Dermis microvascular lymphatic vessel endothelial cell (primary cell): ENCODE results near the gene C1orf56. TPM values are rescaled to one million over a fixed set of nuclear protein-coding genes. Genes with fewer than 3 reads are reported as not detected.
"Not testable (repeated sequence)": the region's sequence is repeated elsewhere in the genome, so short reads cannot be mapped to it uniquely, and the experiment has no call there.

Experiments used
- DNase-seq, 2 donors: peaks; one replicate each; pipeline versions ENCODE4 v3.0.0 to v3.0.0-alpha.2; 2010; ENCODE audit warnings: low read depth in 2 of 2
- total RNA-seq: library from RNA; depleted of rRNA; stranded (reverse); fragments of >200 nt; gene quantifications from 2 replicates; pipeline ENCODE4 v1.2.1, GENCODE V29; 2014

C1orf56 gene
- total RNA-seq, 1 donor from 2014 or later = 1.0 TPM

DNA sequence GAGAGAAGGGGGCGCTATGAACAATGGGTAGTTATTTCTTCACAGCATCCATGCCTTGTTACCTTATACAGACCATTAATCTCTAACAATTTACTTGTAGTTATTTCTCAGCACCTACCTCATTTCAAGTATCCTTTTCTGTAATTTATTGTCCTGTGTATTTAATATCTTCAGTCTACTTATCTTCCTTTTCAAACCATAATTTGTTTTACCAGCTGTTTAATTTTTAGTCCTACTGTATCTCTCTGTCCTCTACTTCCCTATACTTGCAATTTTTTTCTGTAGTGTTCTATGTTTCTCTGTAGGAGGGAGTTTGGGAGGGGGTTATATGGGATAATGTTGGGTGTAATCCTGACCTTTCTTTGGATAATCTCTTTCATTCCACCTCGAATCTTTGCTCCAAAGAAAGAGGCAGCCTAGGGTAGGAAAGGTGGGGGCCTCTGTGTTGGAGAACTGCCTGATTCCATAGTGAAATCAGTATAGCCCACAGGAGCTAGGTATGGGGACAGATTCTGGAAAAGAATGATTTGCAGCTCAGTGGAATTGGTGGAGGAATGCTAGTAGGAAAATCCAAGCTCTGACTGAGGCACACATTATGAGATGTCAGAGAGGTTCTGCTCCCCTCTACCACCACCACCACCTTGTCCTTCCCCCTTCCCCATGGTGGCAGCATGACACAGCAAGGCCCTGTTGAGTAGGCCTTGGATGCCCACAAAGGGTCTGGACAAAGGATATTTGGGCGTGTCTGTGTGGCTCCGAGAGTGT is 13.3 kb downstream of the C1orf56 start:
- DNase-seq = no peak

- DNase-seq = no peak
These were observed 14.2 kb downstream of the C1orf56 start for GRCh38 chr1:151061704-151062103.

GRCh38 chr1:151062741-151063371 is 15.3 kb downstream of the C1orf56 start:
- DNase-seq = no peak

GRCh38 chr1:151065089-151065645 is 17.6 kb downstream of the C1orf56 start:
- DNase-seq = no peak

GRCh38 chr1:151067185-151067584 is 19.6 kb downstream of the C1orf56 start:
- DNase-seq = no peak

- no peak for DNase-seq
These were observed 21.5 kb downstream of the C1orf56 start for GRCh38 chr1:151069103-151069486.

DNA sequence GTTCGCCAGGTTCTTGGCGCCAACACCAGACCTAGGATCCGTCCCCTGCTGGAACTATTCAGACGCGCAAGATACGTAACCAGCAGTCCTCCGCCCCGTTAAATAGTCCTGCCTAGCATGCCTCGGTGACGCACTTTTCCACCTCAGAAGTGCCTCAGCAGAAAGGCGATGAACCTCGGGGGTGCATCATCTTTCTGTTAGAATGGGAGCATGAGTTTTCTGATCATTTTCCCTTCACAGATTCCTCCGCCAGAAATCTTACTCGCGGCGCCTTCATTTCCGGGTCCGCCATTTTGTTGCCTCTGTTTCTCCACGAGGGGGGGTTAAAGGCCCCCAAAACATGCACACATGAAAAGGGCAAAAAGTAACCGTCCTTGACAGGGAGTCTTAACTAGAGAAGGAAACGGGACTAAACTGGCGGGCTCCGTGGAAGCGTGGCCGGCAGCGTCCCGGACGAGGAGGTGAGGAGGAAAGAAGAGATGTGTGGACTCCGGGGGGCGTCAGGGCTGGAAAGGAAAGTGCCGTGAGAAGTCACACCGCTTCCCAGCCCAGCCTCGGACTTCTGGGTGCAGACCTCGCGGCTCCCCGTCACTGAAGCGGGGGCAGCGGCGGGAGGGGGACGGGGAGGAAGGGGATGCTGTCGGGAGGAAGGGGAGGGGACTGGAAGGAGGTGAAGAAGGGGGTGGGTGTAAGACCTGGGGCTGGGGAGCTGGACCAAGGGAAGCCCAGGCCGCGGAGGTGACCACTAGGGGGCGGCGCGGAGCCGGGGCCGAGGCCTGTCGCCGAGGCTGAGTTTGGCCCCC is 23.1 kb downstream of the C1orf56 start, which contains the start of gene GABPB2:
TSS of gene GABPB2 (plus strand) at position 288 of the 803 bp plus-strand sequence. CDS start 17,429 bp downstream, outside the sequence.
- peak; percentile 78 to 95 for DNase-seq

- DNase-seq = no peak
These were observed 24.7 kb downstream of the C1orf56 start for GRCh38 chr1:151072224-151072623.

- no peak for DNase-seq
These were observed 38.5 kb downstream of the C1orf56 start for GRCh38 chr1:151085953-151086559.

GRCh38 chr1:151097426-151097825 is 49.9 kb downstream of the C1orf56 start:
- DNase-seq = not testable (repeated sequence)

GRCh38 chr1:151098126-151098525 is 50.6 kb downstream of the C1orf56 start:
- DNase-seq = no peak

Other genes with a start within 250 kb of the C1orf56 start
- 0.51 and 0.63 TPM in 2 replicates for gene CTSK, start 239.5 kb upstream of the C1orf56 start, total RNA-seq
- gene ARNT, start 171.2 kb upstream of the C1orf56 start, total RNA-seq = 16.0 and 19.6 TPM in 2 replicates
- gene CTXND2, start 160.6 kb upstream of the C1orf56 start, total RNA-seq = not detected in 2 replicates
- gene SETDB1, start 121.4 kb upstream of the C1orf56 start, total RNA-seq = 25.9 and 32.9 TPM in 2 replicates
- gene CERS2, start 72.9 kb upstream of the C1orf56 start, total RNA-seq = 64.7 and 92.7 TPM in 2 replicates
- gene ANXA9, start 65.5 kb upstream of the C1orf56 start, total RNA-seq = not detected in 2 replicates
- 9.0 and 9.5 TPM in 2 replicates for gene MINDY1, start 40.8 kb upstream of the C1orf56 start, total RNA-seq
- gene PRUNE1, start 39.3 kb upstream of the C1orf56 start, total RNA-seq = 4.0 and 8.0 TPM in 2 replicates
- under 0.01 and 0.13 TPM in 2 replicates for gene BNIPL, start 11.2 kb upstream of the C1orf56 start, total RNA-seq
- gene CDC42SE1, start 11.9 kb downstream of the C1orf56 start, total RNA-seq = 42.2 and 61.4 TPM in 2 replicates
- 1.3 and 1.8 TPM in 2 replicates for gene MLLT11, start 12.6 kb downstream of the C1orf56 start, total RNA-seq
- 5.6 and 6.4 TPM in 2 replicates for gene GABPB2, start 23.0 kb downstream of the C1orf56 start, total RNA-seq
- gene SEMA6C, start 98.9 kb downstream of the C1orf56 start, total RNA-seq = 3.1 and 6.2 TPM in 2 replicates
- 0.13 TPM in 1 of 2 replicates, not detected in the other for gene TNFAIP8L2, start 108.9 kb downstream of the C1orf56 start, total RNA-seq
- gene LYSMD1, start 118.2 kb downstream of the C1orf56 start, total RNA-seq = 3.2 and 3.5 TPM in 2 replicates
- gene SCNM1, start 118.4 kb downstream of the C1orf56 start, total RNA-seq = 16.7 and 17.5 TPM in 2 replicates
- 0.25 TPM in 1 of 2 replicates, not detected in the other for gene TMOD4, start 128.2 kb downstream of the C1orf56 start, total RNA-seq
- 40.8 and 42.1 TPM in 2 replicates for gene VPS72, start 142.4 kb downstream of the C1orf56 start, total RNA-seq
- gene PIP5K1A, start 150.8 kb downstream of the C1orf56 start, total RNA-seq = 32.6 and 44.3 TPM in 2 replicates
- gene PSMD4, start 207.0 kb downstream of the C1orf56 start, total RNA-seq = 192 and 200 TPM in 2 replicates
- gene ZNF687, start 234.5 kb downstream of the C1orf56 start, total RNA-seq = 5.8 and 9.7 TPM in 2 replicates